HG02870 (cell line): ENCODE data around the gene NPB.

Experiments used
- ATAC-seq: cut with Tn5 transposase; IDR thresholded peaks from one replicate; pipeline ENCODE4 v1.9.1; 2021; ENCODE audit warnings: mild to moderate bottlenecking, moderate library complexity; ENCODE audit not compliant: unreplicated experiment

The NPB gene

DNA sequence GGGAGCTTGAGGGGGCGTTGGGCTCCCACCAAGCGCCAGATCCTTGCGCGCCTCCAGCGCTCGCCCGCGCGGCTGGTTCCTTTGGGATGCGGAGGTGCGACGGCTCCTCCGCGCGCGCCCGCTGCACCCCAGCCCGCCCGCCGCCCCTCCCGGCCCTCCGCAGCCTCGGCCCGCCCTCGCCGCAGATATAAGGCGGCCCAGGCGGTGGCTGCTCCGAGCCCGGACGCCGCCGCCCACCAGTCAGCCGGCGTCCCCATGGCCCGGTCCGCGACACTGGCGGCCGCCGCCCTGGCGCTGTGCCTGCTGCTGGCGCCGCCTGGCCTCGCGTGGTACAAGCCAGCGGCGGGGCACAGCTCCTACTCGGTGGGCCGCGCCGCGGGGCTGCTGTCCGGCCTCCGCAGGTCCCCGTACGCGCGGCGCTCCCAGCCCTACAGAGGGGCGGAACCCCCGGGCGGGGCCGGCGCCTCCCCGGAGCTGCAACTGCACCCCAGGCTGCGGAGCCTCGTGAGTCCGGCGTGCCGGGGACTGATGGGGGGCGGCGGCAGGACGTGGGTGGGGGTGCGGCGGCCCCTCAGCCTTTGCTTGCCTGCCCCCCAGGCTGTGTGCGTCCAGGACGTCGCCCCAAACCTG, at the start of gene NPB:
Gene NPB, plus strand, starts transcription at position 216 of the 630 bp plus-strand sequence. Its CDS starts 40 bp downstream, at position 256.
- ATAC-seq, result no peak

DNA sequence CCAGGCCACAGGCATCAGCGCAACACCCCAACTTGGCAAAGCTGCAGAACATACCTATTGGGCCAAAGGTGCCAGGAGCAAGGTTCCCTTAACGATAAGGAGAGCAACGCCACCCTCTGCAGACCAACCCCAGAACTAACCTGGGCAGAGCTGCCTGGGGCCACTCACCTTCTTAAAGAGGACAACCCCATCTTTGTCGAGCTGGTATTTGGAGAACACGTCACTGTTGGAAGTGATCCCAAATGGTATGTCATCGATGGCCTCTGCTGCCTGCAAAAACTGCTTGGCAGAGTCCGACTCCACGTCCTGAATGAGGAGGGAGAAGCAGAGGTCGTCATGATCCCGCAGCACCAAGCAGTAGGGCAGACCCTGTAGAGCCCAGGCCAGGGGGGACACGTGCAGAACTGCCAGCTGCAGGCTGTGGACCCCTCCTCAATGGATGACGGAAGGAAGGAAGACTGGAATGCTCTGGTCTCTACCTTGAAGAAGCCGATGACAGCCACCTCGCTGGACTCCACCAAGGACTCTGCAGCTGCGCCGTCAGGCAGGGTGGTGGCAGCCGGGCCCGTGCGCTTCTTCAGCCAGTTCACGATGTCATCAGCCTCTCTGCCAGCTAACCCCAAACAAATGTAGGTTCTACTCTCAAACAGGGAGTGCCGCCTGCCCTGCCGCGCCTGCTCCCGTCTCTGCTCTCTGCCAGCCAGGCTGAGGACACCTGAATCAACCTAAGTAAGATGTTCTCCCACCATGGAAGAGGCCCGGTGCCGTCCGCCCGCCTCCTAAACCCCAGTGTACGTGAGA, 46.9 kb upstream of the NPB start:
- no peak for ATAC-seq

- no peak for ATAC-seq
These were observed 43.7 kb upstream of the NPB start for GRCh38 chr17:81858170-81858966.

GRCh38 chr17:81858967-81859905, 42.8 kb upstream of the NPB start:
- no peak for ATAC-seq

GRCh38 chr17:81859906-81860755, 41.9 kb upstream of the NPB start, which contains the start of gene P4HB:
Gene P4HB (minus strand): TSS chr17:81860535. CDS start chr17:81860471, 64 bp downstream.
- no peak for ATAC-seq

- ATAC-seq, result peak; percentile 86
These were observed 41.1 kb upstream of the NPB start for GRCh38 chr17:81860756-81861568.

GRCh38 chr17:81863123-81863675, 38.8 kb upstream of the NPB start:
- ATAC-seq, result no peak

DNA sequence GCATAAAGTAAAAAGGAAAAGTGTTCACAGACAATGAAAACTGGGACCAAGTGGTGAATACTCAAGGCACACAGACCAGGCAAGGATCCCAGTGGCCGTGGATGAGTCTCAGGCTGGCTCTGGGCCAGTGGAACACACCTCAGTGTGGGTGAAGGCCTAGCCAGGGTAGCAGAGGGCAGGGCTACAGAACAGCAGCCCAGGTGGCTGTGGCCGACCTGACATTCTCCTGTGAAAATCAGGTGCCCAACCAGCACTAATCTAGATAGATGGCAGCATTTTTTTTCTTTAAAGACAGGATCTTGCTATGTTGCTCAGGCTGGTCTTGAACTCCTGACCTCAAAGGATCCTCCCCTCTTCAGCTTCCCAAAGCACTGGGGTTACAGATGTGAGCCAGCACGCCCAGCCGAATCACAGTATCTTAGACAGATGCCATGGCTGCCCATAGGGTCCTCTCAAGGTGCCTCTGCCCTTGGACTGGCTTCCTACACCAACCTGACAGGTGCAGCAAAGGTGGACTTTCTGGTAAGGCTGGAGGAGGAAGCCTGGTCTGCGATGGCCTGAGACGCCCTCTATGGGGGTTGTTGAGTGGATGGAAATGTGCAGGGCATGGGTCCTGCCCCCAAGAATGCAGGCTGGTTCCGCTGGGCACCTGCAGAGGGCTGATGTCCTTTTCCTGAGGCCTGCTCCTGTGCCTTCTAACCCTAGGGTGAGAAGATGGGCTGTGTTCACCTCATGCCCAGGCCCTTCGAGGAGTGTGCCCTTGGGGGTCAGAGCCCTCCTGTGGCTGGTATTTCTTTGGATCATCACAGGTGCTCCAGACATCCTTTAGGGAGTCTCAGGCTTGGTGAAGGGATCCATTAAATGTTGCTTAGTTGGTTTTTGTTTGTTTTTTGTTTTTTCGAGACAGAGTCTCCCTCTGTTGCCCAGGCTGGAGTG, 37.9 kb upstream of the NPB start:
- ATAC-seq, result no peak

DNA sequence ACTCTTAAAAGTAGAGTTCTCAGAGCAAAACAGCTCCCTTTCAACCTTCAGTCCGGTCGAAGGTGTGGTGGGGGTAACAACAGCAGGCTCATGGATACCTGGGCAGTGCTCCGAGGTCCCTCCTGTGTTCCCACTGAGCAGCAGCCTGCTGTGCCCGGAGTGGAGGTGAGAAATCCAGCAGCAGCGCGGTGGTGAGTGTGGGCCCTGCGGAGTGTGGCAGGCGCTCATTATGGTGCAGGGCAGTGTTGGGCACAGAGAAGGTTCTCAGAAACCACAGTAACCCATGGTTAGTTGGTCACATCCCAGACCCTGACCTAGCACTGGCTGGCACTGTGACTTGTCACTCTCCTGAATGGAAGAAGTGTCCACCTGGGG, 36.7 kb upstream of the NPB start:
- ATAC-seq, result no peak

- no peak for ATAC-seq
These were observed 36.2 kb upstream of the NPB start for GRCh38 chr17:81865733-81866439.

DNA sequence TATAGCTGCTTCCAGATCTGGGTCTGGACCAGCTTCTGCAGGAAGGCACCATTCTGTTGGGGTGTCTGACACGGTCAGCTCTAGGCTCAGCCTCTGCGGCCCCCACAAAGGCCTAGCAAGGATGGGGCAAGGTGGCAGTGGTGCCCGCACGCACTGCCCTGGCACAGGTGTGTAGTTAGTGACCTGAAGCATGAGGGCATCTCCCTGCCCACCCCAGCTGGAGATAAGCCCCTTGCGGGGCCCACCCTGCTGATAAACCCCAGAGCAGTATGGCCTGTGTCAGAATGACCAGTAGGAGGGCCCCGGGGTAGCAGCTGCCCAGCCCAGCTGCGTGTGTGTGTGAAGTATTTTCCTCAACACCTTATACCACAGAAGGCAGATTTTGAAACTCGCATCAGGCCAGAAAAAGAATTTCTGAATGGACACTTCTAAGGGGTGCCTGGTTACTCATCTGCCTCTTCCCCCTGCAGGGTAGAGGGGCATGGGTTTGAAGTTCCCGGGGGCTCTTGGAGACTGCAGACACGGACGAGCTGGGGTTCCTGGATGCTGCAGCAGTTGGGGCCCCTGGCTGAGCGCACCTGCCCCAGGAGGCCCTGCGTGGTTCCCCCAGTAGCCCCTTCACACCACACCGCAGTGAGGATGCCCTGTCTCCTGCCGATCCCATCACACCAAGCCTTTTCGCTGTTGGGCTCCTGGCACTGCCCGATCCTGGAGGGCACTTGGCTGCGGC, 35.4 kb upstream of the NPB start:
- ATAC-seq, result no peak

- no peak for ATAC-seq
These were observed 34.7 kb upstream of the NPB start for GRCh38 chr17:81867170-81867990.

DNA sequence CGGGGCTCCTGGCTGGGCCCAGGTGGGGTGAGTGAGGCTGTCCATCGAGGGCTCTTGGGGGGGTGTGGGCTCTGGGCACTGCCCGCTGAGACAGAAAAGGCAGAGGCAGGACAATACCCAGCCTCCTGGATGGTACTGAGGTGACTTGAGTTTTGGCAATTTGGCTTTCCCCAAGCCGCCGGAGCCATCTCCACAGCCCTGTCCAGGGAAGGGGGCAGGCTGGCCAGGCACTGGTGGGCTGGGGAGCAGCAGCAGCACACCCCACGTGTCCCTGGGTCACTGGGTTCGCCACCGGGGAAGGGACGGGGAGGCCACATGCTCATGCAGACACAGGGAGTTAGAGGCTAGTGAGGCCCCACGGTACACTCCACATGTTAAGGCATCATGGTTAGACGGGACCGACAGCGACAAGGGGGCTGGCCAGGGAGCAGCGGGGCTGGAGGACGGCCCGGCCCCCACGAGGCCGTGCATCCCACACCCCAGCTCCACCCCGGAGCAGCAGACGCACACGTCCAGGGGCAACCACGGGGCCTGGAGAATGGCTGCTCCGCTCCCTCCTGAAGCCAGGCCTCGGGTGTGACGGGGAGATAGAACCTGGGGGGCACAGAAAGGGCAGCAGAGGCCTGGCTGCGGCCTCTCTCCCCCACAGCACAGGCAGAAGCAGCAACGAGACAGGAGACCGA, 33.9 kb upstream of the NPB start:
- no peak for ATAC-seq

- ATAC-seq, result no peak
These were observed 33.3 kb upstream of the NPB start for GRCh38 chr17:81868674-81869220.
